Stimulated activated CD8-positive, alpha-beta memory T cell treated with anti-CD3 and anti-CD28 coated beads, Interleukin-12 subunit alpha, Interleukin-12 subunit beta, amount 100 ng/mL, for 24 hours (primary cell): Measurements from ENCODE around the gene MCF2L2.
A peak's percentile ranks its signal among the peaks of the same experiment; 100 is the strongest.
"Not testable (repeated sequence)": the region's sequence is repeated elsewhere in the genome, so short reads cannot be mapped to it uniquely, and the experiment has no call there.

Experiments used
- DNase-seq: peaks from one replicate; pipeline ENCODE4 v3.0.0-alpha.2; 2020; ENCODE audit errors: extremely low read depth

Gene MCF2L2, protein sequence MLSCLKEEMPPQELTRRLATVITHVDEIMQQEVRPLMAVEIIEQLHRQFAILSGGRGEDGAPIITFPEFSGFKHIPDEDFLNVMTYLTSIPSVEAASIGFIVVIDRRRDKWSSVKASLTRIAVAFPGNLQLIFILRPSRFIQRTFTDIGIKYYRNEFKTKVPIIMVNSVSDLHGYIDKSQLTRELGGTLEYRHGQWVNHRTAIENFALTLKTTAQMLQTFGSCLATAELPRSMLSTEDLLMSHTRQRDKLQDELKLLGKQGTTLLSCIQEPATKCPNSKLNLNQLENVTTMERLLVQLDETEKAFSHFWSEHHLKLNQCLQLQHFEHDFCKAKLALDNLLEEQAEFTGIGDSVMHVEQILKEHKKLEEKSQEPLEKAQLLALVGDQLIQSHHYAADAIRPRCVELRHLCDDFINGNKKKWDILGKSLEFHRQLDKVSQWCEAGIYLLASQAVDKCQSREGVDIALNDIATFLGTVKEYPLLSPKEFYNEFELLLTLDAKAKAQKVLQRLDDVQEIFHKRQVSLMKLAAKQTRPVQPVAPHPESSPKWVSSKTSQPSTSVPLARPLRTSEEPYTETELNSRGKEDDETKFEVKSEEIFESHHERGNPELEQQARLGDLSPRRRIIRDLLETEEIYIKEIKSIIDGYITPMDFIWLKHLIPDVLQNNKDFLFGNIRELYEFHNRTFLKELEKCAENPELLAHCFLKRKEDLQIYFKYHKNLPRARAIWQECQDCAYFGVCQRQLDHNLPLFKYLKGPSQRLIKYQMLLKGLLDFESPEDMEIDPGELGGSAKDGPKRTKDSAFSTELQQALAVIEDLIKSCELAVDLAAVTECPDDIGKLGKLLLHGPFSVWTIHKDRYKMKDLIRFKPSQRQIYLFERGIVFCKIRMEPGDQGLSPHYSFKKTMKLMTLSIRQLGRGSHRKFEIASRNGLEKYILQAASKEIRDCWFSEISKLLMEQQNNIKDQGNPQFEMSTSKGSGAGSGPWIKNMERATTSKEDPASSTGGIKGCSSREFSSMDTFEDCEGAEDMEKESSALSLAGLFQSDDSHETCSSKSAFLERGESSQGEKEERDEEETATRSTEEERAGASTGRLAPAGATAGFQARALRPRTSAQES

DNA sequence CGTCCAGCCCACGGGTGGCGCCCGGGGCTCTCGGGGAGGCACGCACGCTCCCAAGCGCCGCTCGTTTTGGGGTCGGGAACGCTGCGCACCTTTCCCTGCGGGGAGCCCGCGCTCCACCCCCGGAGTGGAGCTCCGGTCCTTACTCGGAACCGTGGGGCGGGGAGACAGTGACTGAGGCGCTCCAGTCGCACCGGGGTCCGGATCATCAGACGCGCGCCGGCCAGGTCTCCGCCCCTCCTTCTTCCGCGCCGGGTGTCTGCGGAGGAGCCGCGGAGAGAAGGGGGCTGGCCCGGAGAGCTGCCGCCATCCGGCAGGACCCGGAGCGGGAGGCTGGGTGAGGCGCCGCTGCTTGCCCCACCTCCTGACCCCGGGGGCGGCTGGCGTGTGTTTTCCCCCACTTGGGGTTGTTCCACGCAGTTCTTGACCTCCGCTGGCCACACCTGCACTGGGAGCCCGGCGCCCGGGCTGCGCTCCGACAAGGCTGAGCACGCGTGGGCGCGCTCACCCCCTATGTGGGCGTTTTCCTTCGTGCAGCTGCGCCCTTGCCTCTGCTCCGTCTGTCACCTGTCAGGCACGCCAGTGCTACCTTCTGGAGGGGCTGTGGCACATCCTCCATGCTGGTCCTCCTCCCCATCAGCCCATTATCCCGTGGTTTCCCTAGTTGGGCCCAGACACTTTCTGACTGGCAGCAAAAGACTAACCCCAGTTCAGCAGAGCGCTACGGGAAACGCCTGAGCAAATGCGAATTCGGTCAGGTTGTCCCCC is at the start of gene MCF2L2:
MCF2L2 (minus strand) TSS at position 173 of the 765 bp plus-strand sequence. CDS start 642 bp downstream, outside the sequence.
- peak; percentile 44 for DNase-seq

DNA sequence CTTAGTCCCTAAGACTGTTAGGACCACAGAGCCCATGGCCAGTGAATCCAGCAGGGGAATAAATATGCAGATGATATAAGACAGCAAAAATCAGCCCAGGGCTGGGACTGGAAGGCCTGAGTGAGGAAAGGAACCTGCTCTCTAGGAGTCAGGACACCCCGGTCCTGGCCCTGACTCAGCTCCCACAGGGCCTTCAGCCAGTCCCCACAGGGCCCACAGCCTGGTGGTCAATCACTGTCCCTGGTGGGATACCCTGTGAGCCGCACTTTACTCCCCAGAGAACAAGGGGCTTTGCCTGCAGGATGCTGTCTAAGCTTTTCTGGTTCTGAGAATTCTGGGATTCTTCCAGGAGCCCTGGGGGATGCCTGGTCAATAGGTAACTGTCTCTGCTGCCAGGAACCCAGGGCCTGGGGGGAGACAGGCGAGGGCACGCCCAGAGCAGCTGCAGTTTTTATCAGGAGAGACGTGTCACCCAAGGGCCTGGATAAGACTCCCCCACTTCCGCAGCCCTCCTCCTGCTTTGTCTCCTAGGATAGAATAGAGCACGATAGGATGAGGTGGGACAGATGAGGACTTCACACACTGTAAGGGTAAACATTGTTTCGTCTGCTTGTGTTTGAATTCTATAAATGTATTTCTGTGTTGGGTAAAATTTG is 49.5 kb upstream of the MCF2L2 start:
- DNase-seq: no peak

DNA sequence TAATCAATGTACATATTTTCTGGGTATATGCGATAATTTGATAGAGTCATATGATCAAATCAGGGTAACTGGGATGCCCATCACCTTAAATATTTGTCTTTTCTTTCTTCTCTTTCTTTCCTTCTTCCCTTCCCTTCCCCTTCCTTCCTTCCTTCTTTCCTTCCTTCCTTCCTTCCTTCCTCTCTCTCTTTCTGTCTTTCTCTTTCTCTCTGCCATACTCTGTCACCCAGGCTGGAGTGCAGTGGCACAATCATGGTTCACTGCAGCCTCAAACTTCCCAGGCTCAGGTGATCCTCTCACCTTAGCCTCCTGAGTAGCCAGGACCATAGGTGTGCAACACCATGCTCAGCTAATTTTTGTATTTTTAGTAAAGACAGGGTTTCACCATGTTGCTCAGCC is 47.3 kb upstream of the MCF2L2 start:
- DNase-seq: not testable (repeated sequence)

DNA sequence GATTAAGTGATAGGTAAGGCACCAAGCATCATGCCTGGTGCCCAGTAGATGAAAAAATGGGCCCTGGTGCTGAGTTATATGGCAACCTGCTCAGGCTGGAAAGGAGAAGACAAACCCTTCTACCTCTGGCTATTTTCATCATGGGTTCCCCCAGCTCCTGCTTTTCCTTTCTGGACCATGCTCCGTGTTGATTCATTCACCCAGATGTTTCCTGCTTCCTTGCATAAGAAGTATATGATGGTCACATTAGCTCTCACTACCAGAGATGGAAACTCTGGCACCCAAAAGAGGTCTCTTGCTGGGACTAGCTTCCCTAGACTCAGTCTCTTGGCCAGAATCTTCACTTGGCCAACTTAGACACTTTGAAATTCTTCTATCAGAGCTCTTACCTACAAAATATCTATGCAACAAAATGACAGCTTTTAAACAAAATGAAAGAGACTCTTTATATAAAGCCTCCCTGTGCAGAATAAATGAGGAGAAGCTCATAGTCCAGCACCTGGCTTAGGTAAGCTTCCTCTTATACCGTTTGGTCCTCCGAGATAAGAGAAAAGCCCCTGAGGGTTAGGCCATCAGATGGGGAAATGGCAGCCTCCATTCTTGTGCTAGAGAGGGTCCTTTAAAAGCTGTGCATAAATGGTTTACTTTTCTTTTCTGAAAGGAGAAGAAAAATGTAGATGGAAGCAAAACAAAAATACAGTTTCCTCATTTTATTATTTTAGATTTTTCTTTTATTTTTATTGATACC is 46.8 kb upstream of the MCF2L2 start:
- no peak for DNase-seq

DNA sequence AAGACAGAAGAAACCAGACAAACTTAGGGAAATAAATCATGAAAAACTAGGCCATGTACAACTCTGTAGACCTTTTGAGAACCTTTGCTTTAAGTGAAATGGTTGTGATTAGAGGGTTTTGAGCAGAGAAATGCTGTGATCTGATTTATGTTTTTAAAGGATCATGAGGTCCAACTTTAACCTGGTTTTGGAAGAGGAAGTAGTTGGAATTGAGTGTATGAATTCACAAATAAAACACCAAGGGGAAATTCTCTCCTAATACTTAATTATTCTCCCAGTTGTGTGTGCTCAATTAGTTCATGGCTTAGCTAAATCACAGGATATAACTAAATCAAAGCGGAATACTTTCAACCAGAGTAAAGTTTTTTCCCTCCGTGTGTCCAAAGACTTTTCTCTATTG is 45.5 kb upstream of the MCF2L2 start:
- no peak for DNase-seq

DNA sequence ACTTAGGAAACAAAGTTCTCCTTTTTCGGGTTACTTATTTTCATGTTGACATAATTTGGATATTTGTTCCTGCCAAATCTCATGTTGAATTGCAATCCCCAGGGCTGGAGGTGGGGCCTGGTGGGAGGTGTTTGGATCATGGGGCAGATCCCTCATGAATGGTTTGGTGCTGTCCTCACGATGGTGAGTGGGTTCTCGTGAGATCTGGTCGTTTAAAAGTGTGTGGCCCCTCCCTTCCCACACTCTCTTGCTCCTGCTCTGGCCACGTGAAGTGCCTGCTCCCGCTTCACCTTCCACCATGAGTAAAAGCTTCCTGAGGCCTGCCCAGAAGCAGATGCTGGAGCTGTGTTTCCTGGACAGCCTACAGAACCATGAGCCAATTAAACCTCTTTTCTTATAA is 43.7 kb upstream of the MCF2L2 start:
- no peak for DNase-seq

DNA sequence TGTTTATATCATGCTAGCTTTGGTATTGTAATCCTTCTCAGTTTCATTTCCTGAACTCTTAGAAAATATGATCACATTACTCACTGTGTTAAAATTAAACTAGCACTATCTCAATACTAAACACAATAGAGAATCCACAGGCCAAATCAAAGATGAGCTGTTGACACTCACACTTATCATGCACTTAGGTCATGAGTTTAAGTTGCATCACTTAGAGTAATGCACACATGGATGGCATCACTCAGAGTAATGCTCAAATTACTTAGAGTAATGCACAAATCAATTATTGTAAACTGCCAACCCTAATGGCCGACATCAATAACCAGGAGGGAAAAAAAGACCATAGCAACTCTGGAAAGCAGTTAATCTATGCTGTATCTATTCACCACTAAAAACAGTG is 40.0 kb upstream of the MCF2L2 start:
- DNase-seq: no peak

DNA sequence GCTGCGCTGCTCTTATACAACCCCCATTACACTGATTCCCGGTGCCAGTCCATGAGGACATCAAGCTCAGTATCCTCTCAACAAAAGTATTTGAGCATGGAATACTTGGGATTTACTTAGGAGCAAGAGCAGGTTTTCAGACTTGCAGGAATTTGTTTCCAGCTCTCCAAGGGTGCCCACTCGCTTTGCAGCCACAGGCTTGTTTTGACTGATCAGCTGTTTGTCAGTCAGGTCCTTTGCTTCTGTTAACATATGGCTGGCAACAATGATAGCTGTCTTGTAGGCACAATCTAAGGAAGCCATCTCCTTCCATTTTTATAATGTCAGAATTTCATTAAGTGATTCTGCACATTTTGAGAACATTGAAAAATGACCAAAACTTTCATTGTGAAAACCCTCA is 38.2 kb upstream of the MCF2L2 start:
- no peak for DNase-seq

DNA sequence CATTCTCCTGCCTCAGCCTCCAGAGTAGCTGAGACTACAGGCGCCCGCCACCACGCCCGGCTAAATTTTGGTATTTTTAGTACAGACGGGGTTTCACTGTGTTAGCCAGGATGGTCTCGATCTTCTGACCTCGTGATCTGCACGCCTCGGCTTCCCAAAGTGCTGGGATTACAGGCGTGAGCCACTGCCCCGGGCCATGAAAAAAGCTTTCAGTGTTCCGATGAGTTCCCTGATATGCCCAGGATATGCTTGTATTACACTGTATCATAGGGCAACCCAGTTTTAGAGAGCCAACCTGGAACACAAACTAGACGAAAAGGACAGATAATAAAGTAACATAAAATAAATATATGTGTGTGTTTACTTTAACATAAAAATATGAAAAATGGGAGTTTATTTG is 37.3 kb upstream of the MCF2L2 start:
- not testable (repeated sequence) for DNase-seq

DNA sequence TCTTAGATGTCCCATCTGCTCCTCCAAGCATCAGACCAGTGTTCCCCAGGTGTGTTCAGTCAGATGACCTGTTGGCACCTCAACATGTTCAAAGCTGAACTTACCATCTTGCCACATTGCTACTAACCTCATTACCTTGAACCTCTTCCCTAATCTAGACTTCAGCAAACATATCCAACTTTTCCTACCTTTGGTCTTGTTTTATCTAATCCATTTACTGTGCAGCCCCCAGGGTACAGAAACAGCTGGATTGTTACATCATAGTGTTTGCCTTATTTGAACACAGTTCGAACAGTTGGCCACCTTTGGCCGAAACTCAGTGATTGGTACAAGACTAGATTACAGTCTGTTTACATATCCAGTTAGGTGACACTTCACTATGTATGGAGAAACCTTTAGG is 36.1 kb upstream of the MCF2L2 start:
- DNase-seq: no peak

DNA sequence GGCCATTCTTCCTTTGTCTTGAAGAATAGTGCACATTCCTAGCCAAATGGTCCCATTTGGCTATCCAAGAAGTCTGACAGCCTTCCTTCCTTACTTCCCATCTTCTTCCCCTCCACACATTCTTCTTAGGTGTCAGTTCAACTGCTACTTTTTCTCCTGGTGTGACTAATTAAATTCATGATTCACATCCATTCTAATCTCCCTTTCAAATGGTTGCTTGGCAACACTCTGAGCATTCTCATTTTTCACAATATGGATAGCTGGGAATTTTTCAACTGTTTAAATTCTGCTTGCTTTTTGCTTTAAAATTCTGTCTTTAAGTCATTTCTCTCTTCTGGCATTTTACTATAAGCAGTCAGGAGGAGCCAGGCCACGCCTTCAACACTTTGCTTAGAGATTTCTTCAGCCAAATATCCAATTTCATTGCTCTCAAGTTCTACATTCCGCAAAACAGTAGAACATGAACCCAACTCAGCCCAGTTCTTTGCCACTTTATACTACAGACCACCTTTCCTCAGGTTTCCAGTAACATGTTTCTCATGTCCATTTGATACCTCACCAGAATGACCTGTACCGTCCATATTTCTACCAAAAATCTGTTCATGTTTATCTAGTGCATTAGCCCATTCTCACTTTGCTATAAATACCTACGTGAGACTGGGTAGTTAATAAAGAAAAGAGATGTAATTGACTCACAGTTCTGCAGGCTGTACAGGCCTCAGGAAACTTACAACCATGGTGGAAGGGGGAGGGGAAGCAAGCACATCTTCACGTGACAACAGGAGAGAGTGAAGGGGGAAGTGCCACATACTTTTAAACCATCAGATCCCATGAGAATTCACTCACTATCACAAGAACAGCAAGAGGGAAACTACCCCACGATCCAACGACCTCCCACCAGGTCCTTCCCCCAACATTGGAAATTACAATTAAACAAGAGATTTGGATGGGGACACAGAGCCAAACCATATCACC is 31.9 kb upstream of the MCF2L2 start:
- no peak for DNase-seq

DNA sequence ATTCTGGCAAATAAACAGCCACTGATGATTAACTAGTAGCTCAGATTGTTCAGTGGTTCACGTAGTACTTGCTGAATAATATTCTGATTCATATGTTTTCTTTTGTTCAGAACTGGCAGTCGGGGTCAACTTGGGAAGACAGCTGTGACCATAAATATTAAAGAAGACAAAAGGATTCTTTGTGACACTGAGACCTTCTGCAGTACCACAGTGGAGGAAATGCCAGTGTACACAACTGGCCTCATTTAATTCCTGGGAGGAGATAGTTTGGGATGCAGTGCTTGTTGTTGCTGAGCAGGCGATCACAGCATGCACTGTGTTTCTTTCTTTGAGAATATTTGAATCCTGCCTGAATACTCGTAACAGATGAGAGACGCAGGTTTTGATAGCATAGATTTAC is 26.7 kb upstream of the MCF2L2 start:
- DNase-seq: no peak

DNA sequence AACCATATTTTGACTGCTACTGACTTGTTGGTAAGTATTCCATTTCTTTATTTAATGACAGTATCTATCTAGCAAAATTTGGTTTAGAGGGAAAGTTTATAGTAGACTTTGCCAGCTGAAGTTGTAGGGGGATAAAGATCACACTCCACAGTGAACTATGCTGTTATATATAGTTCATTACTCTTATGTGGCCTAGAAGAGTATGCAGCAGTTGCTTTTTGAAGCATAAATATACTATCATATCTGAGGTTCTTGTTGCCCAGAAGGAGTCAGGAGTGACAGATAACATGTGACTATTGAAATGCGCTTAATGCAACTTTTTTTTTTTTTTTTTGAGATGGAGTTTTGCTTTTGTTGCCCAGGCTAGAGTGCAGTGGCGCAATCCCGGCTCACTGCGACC is 25.6 kb upstream of the MCF2L2 start:
- no peak for DNase-seq

DNA sequence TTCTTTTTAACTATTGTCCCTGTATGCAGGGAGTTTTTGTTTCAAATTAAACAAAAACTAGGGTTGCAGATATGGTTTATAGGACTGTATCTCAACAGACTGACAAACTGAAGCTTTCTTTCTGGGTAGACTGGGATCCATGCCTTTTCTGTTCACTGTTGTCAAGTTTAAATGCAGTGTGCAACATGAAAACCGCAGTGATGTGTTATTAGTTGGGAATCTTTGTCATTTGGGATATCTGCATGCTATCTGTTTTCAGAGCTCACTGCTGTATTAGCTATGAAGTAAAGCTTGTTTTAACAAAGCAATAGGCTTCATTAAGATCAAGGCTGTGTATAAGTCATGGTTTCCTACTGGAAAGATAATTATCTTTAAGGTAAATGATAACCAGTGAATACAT is 21.4 kb upstream of the MCF2L2 start:
- no peak for DNase-seq

DNA sequence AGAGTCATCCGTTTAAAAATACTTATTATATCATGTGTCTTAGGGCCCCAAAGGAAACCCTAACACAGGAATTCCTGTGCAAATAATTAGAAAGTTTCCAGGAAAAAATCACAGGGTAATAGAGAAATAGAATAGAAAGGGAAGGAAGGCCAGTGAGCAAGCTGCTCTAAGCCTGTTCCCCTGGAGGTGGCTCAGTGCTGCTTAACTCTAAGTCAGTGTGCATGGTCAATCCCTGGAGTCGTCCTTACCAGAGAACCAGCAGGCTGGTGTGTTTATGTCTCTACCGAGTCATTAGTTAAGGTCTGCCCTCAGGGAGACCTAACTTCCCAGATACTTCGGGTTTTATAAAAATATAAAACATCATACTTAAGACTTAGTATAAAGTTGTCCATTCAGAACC is 21.0 kb upstream of the MCF2L2 start:
- DNase-seq: no peak

DNA sequence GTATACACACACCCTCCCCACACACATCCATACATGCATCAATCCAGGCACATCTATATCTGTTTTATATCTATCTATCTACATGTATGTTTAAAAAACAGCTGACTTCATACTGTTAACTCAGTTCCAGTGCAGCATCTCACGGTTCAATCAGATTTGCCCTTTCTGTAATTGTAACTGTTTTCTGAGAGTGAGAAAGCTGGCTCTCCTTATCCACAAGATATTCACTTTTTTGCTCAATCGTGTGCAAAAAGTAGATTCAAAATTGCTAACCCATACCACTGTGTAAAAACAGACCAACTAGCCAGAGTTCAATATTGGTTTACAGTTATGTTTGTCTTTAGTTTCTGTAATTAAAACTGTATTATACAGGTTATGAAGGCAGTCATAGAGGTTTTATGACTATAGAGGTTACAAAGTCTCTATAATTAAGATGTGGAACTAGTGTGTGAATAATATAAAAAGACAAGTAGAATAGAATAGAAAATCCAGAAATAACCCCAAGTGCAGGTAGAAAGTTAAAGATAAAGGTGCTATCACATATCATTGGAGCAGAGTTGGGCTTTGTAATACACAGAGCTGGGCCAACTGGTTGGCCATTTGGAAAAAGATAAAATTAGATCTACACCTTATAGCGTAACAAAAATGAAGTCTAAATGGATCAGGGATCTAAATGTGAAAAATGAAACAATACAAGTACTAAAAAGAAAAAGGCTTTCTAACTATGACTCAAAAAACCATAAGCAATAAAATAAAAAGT is 20.1 kb upstream of the MCF2L2 start:
- no peak for DNase-seq

DNA sequence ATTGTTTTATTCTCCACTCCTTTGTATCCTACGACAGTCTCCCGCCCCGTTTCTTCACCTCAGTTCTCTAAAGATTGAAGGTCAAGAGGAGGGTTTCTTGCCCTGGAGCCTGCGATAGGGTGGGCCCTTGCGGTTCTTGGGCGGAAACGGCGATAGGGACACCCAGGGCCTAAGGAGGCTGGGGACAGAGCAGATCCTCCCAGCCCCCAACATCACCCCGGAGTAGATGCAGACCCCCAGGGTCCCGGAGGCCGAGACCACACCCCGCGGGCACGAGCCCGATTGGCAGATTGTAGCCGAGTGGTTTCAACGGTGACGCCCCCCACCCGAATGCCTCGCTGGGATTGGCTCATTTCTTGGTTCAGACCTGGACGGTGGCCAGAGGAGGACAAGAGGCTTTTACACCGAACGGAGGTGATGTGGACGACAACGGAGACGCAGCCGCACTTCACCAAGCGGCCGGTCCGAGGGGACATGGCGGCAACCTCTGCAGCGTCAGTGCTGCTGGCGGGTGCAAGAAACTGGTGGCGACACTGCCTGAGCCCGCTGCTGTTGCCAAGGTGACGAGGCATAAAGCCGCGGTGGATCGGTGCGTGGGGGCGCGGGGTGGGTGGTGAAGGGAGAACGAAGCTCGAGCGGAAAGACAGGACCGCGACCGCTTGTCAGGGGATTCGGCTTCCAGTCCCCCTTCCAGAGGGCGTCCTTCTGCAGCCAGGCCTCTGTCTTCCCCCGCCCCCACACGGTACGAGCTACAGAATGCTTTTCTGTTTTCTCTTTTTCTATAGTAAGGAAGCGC is 19.0 kb upstream of the MCF2L2 start:
- DNase-seq: peak; percentile 52

DNA sequence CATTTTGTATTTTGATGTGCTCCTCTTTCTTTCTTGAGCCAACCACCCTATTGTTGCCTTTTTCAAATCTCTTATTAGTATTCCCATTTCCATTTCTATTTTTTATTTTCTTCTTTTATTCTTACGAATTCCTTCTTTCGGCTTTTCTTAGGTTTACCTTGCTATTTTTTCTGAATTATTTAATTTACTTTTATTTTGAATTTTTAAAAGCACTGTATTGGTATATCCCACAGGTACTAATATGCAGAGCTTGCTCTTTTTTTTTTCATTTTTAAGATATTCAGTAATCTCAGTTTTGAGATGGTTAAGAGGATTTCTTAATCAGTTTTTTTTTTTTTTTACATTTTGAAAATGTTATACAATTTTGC is 18.4 kb upstream of the MCF2L2 start:
- DNase-seq: no peak
